ENCODE measurements around the gene DYNC1I2. TPM values are rescaled to one million over a fixed set of nuclear protein-coding genes. Genes with fewer than 3 reads are reported as not detected.

Gene DYNC1I2
- total RNA-seq, 2 experiments from 2014 or later, result 39.9 to 40.0 TPM

DNA sequence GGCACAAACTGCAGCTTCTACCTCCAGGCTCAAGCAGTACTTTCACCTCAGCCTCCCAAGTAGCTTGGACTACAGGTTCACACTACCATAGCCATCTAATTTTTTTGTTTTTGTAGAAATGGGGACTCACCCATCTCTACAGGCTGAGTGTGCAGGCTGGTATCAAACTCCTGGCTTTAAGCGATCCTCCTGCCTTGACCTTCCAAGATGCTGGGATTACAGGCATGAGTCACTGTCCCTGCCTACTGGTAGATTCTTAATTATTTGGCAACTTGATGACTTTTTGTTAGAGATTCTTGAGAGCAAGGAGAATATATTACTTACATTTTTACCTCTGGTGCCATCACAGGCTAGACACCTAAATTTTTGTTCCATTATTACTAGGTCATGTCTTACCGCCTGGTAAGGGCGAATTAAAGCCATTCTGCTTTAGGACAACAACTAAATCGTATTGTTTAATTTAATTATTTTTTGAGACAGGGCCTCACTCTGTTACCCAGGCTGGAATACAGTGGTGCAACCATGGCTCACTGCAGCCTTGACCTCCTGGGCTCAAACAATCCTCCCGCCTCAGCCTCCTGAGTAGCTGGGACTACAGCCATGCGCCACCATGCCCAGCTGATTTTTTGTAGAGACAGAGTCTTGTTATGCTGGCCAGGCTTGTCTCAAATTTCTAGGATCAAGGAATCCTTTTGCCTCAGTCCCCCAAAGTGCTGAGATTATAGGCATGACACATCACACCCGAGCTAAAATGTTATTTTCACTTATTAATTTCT, 15.7 kb downstream of the DYNC1I2 start:
- TF ChIP-seq, protein P1, sequence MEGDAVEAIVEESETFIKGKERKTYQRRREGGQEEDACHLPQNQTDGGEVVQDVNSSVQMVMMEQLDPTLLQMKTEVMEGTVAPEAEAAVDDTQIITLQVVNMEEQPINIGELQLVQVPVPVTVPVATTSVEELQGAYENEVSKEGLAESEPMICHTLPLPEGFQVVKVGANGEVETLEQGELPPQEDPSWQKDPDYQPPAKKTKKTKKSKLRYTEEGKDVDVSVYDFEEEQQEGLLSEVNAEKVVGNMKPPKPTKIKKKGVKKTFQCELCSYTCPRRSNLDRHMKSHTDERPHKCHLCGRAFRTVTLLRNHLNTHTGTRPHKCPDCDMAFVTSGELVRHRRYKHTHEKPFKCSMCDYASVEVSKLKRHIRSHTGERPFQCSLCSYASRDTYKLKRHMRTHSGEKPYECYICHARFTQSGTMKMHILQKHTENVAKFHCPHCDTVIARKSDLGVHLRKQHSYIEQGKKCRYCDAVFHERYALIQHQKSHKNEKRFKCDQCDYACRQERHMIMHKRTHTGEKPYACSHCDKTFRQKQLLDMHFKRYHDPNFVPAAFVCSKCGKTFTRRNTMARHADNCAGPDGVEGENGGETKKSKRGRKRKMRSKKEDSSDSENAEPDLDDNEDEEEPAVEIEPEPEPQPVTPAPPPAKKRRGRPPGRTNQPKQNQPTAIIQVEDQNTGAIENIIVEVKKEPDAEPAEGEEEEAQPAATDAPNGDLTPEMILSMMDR (IDR thresholded peaks at IDR 0.05), result no peak
- Mint-ChIP-seq H3K9me3 (no peaks in the 10 kb centered on the region), H3K4me3 (no peak overlapping the region), H3K36me3 (ENCODE audit: low read depth) (peaks cover 6% of the 10 kb centered on the region), H3K27ac (no peak overlapping the region), H3K4me1 (ENCODE audit: low read depth) (peaks cover 8% of the 10 kb centered on the region), H3K27me3 (no peaks in the 10 kb centered on the region)
- ATAC-seq (no peak), DNase-seq (no peak)
- CTCF ChIA-PET, result interaction anchor here (0.7 to 5.9 kb wide), 19 partner anchors 9 to 424 kb away, joined by 3 to 60 read pairs (median 4); partner anchors contain the start of genes DLX2 and DYNC1I2
- POLR2A ChIA-PET, result no interaction called here
- intact Hi-C loops (cut with micrococcal nuclease), result no loop called here

DNA sequence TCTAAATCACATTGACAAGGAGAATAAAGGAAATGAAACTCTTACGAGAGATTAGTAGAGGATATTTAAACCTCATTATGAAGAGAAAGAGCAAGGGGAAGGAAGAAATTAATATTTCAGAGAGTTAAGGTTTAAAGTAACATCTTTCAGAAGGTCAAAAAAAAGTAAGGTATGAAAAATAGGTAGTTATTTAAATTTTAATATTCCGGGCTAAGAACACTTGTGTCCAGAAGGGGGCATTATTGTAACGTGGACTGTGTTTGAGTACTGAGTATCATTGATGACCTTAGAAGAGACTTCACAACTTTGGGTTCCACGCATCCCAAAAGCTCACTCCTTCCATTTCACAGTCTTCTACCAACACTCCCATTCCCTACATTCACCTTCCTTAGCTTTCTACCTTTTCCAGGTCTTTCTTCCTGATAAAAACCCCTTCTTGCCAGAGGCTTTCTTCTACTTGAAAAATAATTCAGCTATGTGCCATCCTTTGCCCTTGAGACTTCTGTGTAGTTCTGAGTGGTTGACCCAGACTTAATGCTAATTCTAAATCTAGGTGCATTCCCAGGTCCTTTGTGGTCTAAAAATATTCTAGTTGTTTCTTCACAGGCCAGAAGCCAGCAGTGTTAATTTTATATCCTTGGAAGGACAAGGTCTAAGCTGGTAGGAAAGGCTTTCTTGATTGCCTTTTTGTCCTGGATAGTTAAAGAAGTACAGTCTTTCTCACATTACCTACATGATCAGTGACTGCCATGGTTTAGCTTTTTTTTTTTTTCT, 16.5 kb downstream of the DYNC1I2 start:
- Mint-ChIP-seq H3K27me3 (no peaks in the 10 kb centered on the region), H3K9me3 (no peaks in the 10 kb centered on the region), H3K4me1 (ENCODE audit: low read depth) (peaks cover 8% of the 10 kb centered on the region), H3K27ac (no peak overlapping the region), H3K36me3 (ENCODE audit: low read depth) (peaks cover 6% of the 10 kb centered on the region), H3K4me3 (no peak overlapping the region)
- POLR2A ChIA-PET, result interaction anchor here (1.1 kb wide), 1 partner anchor 296 kb away, joined by 3 read pairs; the partner anchor contains the start of gene METAP1D
- CTCF ChIA-PET, result interaction anchor here (0.6 to 5.9 kb wide), 27 partner anchors 8 to 423 kb away, joined by 3 to 60 read pairs (median 4); partner anchors contain the start of genes DLX2 and DYNC1I2
- TF ChIP-seq, protein P1 (IDR thresholded peaks at IDR 0.05), result peak; percentile 76
- DNase-seq, result no peak
- intact Hi-C loops (cut with micrococcal nuclease), result no loop called here
- ATAC-seq, result no peak

DNA sequence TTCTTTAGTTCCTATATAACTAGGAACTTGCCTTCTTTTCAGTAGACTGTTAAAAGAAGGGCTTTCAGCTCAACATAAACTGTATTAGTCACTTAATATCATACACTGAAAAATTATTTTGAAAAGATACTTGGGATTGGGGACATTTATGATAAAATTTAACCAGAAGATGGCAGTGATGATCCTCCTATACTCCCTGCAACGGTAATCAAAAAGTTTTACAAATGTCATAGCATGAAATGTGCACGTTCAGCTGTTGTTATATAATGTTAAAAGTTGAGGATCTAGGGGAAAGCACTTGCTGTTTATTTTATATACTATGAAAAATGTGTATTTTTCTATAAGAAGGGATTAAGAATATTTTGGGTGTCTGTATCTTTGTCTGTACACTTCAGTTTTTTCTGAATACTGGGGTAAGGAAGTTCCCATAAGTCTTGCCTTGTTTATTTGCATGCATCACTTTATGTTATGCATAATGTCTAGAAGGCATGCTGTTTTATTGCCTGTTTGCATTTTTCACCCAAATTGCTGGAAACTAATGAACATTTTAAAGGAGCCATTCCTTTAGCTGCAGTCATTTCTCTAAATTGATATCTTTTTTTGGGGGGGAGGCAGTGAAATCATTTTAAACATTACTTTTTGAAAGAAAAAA, 19.0 kb downstream of the DYNC1I2 start:
- no peak overlapping the region for H3K27ac Mint-ChIP-seq
- peaks cover 8% of the 10 kb centered on the region for H3K4me1 Mint-ChIP-seq (ENCODE audit: low read depth)
- H3K27me3 Mint-ChIP-seq, result no peaks in the 10 kb centered on the region
- ChIA-PET POLR2A (interaction anchor here (0.6 kb wide), 1 partner anchor 215 kb away, joined by 3 read pairs; no protein-coding TSS in a partner anchor), CTCF (interaction anchor here (0.6 to 5.9 kb wide), 15 partner anchors 9 to 760 kb away, joined by 3 to 47 read pairs (median 3); partner anchors contain the start of gene DLX2)
- intact Hi-C loops (cut with micrococcal nuclease), result loop anchor here (2.0 kb wide), 1 partner anchor 399 kb away; no protein-coding TSS in a partner anchor
- DNase-seq (no peak), ATAC-seq (no peak)
- no peaks in the 10 kb centered on the region for H3K9me3 Mint-ChIP-seq
- peaks cover 4% of the 10 kb centered on the region for H3K36me3 Mint-ChIP-seq (ENCODE audit: low read depth)
- TF ChIP-seq, protein P1 (IDR thresholded peaks at IDR 0.05), result peak; percentile 37
- no peak overlapping the region for H3K4me3 Mint-ChIP-seq

DNA sequence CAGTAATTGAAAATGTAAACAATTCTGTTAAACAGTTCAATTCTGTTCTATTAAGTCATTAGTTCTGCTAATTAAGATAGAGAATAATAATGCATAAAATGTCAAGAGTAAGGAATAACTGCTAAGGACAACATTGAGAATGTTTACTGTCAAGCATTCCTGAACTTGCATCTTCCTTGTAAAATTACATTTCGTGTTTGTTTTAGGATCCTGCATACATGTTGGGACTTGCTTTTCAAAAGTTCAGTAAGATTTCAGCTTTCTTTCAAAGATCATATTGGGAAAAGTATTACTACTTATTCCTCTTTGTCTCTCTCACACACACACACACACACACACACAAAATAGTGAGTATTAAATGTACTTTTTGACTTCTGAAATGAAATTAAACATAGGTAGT, 20.5 kb downstream of the DYNC1I2 start:
- H3K27me3 Mint-ChIP-seq, result no peaks in the 10 kb centered on the region
- CTCF ChIA-PET, result interaction anchor here (0.7 to 4.0 kb wide), 5 partner anchors 17 to 420 kb away, joined by 3 to 28 read pairs (median 3); partner anchors contain the start of gene DLX2
- H3K27ac Mint-ChIP-seq, result no peak overlapping the region
- peaks cover 4% of the 10 kb centered on the region for H3K36me3 Mint-ChIP-seq (ENCODE audit: low read depth)
- intact Hi-C loops (cut with micrococcal nuclease), result loop anchor here (2.0 kb wide), 1 partner anchor 397 kb away; no protein-coding TSS in a partner anchor
- H3K4me3 Mint-ChIP-seq, result no peak overlapping the region
- TF ChIP-seq, protein P1 (IDR thresholded peaks at IDR 0.05), result no peak
- no peaks in the 10 kb centered on the region for H3K9me3 Mint-ChIP-seq
- DNase-seq (no peak), ATAC-seq (no peak)
- peaks cover 18% of the 10 kb centered on the region for H3K4me1 Mint-ChIP-seq (ENCODE audit: low read depth)
- POLR2A ChIA-PET, result no interaction called here

All from activated CD8-positive, alpha-beta T cell treated with anti-CD3 and anti-CD28 coated beads for 36 hours (primary cell).